Lower lobe of right lung (tissue), 2 donors: ENCODE data around the gene CNPY2. TPM values are rescaled to one million over a fixed set of nuclear protein-coding genes. Genes with fewer than 3 reads are reported as not detected.
"Not testable (repeated sequence)": the region's sequence is repeated elsewhere in the genome, so short reads cannot be mapped to it uniquely, and the experiment has no call there.

Experiments used
- ATAC-seq, 2 donors: fragments of 200-7000 bp; cut with Tn5 transposase; one replicate each; pipeline ENCODE4 v1.9.1; 2020 to 2022; ENCODE audit warnings: mild to moderate bottlenecking in 2 of 2, moderate library complexity in 2 of 2
- DNase-seq: peaks from one replicate; pipeline ENCODE4 v3.0.0-alpha.2; 2020
- H3K27ac ChIP-seq: fragments of 200-600 bp; one replicate; pipeline ENCODE4 v1.8.0; 2022
- H3K27me3 ChIP-seq: fragments of 200-600 bp; one replicate; pipeline ENCODE4 v1.8.0; 2022; ENCODE audit warnings: low read depth
- H3K36me3 ChIP-seq: fragments of 200-600 bp; one replicate; pipeline ENCODE4 v1.8.0; 2022; ENCODE audit warnings: mild to moderate bottlenecking
- H3K4me1 ChIP-seq: fragments of 200-600 bp; one replicate; pipeline ENCODE4 v1.8.0; 2022
- H3K4me3 ChIP-seq: fragments of 200-600 bp; one replicate; pipeline ENCODE4 v1.8.0; 2022; ENCODE audit warnings: mild to moderate bottlenecking
- H3K9me3 ChIP-seq: fragments of 200-600 bp; one replicate; pipeline ENCODE4 v1.8.0; 2022
- intact Hi-C: fragments of 100-400 bp; cut with DNase I; formaldehyde crosslinking; loops from one replicate; pipeline ENCODE4 v1.11.0; 2022
- total RNA-seq: library from RNA; stranded (reverse); fragmentation: NEBNext Ultra II Directional; extraction: Animal tissue kit (Norgen Biotek cat#: 25700); gene quantifications from one replicate; pipeline ENCODE4 v1.2.1, GENCODE V29; 2021
- TF ChIP-seq, protein P1 (sequence below): fragments of 200-600 bp; IDR thresholded peaks from one replicate; pipeline ENCODE4 v1.8.0; 2022; ENCODE audit warnings: antibody characterized with exemption, mild to moderate bottlenecking
- donor health status: DM: no; HTN: yes; CAD: no; lungs with severe emphysema.

The CNPY2 gene
- total RNA-seq, 1 donor from 2014 or later, result 91.5 TPM

DNA sequence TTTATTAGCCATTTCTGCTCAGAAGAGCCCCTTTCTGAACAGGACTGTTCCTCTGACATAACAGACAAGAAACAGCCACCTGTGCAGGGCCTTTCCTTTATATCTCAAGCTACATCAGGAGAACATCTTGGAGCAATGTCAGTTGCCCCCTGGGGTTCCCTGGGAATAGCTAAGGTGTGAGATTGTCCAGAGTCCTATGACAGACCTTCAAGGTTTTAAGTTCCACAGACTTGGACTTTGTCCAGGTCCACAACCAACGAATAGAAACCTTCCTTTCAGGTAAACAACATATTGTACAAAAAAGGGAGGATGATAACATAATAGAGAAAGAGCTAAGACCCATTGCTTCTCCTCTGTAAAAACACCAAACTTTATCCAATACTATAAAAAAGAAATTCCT lies 25.8 kb upstream of the CNPY2 start:
- DNase-seq, result no peak
- Histone ChIP-seq H3K4me3 (no peak overlapping the region), H3K27ac (no peak overlapping the region), H3K4me1 (peaks cover 18% of the 10 kb centered on the region), H3K36me3 (peaks cover 53% of the 10 kb centered on the region), H3K27me3 (no peaks in the 10 kb centered on the region), H3K9me3 (no peaks in the 10 kb centered on the region)
- intact Hi-C loops, result no loop called here
- TF ChIP-seq, protein P1, sequence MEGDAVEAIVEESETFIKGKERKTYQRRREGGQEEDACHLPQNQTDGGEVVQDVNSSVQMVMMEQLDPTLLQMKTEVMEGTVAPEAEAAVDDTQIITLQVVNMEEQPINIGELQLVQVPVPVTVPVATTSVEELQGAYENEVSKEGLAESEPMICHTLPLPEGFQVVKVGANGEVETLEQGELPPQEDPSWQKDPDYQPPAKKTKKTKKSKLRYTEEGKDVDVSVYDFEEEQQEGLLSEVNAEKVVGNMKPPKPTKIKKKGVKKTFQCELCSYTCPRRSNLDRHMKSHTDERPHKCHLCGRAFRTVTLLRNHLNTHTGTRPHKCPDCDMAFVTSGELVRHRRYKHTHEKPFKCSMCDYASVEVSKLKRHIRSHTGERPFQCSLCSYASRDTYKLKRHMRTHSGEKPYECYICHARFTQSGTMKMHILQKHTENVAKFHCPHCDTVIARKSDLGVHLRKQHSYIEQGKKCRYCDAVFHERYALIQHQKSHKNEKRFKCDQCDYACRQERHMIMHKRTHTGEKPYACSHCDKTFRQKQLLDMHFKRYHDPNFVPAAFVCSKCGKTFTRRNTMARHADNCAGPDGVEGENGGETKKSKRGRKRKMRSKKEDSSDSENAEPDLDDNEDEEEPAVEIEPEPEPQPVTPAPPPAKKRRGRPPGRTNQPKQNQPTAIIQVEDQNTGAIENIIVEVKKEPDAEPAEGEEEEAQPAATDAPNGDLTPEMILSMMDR, result no peak
- ATAC-seq, result no peak

GRCh38 chr12:56339158-56339422 lies 23.3 kb upstream of the CNPY2 start:
- DNase-seq (no peak), ATAC-seq (no peak)
- H3K9me3 ChIP-seq, result no peaks in the 10 kb centered on the region
- peak overlapping the region; percentile 59 for H3K27ac ChIP-seq
- H3K4me3 ChIP-seq, result no peak overlapping the region
- H3K36me3 ChIP-seq, result peaks cover 28% of the 10 kb centered on the region
- intact Hi-C loops, result no loop called here
- H3K27me3 ChIP-seq, result no peaks in the 10 kb centered on the region
- TF ChIP-seq, protein P1, result no peak
- H3K4me1 ChIP-seq, result peaks cover 24% of the 10 kb centered on the region

DNA sequence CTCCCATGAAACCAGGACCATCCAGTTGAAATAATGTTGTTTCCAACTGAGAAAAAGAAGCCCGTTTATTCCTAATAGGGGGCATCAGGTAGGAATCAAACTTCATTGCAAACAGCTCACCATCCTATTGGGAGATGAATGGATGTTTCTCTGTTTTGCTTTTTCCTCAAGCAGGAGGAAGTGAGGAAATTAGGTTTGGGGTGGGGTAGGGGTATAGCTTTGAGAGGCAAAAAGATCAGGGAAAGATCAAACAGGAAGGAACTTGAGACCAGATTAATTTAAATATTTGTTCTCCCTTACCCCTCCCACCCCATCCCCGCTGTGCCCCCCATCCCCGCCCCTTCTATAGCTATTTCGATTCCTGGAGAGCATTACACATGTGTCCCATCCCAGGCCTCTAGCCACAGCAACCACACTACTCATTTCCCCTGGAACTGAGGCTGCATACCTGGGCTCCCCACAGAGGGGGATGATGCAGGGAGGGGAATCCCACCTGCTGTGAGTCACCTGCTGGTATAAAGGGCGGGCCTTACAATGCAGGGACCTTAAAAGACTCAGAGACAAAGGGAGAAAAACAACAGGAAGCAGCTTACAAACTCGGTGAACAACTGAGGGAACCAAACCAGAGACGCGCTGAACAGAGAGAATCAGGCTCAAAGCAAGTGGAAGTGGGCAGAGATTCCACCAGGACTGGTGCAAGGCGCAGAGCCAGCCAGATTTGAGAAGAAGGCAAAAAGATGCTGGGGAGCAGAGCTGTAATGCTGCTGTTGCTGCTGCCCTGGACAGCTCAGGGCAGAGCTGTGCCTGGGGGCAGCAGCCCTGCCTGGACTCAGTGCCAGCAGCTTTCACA lies 22.7 kb upstream of the CNPY2 start, which contains the start of gene IL23A:
Gene IL23A (plus strand): TSS at position 577 of the 850 bp plus-strand sequence. CDS start 161 bp downstream, at position 738.
- ATAC-seq (no peak), DNase-seq (no peak)
- H3K4me3 ChIP-seq, result no peak within 1 kb of the TSS
- peaks cover 22% of the 10 kb centered on the region for H3K36me3 ChIP-seq
- H3K27ac ChIP-seq, result peak within 1 kb of the TSS; percentile 59
- TF ChIP-seq, protein P1, result no peak
- no peaks in the 10 kb centered on the region for H3K9me3 ChIP-seq
- no peaks in the 10 kb centered on the region for H3K27me3 ChIP-seq
- intact Hi-C loops, result no loop called here
- H3K4me1 ChIP-seq, result peaks cover 24% of the 10 kb centered on the region

- intact Hi-C loops, result no loop called here
- peaks cover 15% of the 10 kb centered on the region for H3K36me3 ChIP-seq
- H3K9me3 ChIP-seq, result no peaks in the 10 kb centered on the region
- H3K4me1 ChIP-seq, result peaks cover 28% of the 10 kb centered on the region
- TF ChIP-seq, protein P1, result no peak
- H3K4me3 ChIP-seq, result no peak overlapping the region
- ATAC-seq (no peak), DNase-seq (no peak)
- no peak overlapping the region for H3K27ac ChIP-seq
- no peaks in the 10 kb centered on the region for H3K27me3 ChIP-seq
These were observed 22.0 kb upstream of the CNPY2 start for GRCh38 chr12:56337753-56338251.

GRCh38 chr12:56336361-56337167 lies 20.8 kb upstream of the CNPY2 start:
- Histone ChIP-seq H3K27me3 (no peaks in the 10 kb centered on the region), H3K9me3 (no peaks in the 10 kb centered on the region), H3K27ac (no peak overlapping the region), H3K4me3 (no peak overlapping the region), H3K36me3 (peaks cover 3% of the 10 kb centered on the region), H3K4me1 (peaks cover 36% of the 10 kb centered on the region)
- TF ChIP-seq, protein P1, result no peak
- ATAC-seq (peak in 1 of 2 donors; percentile 19), DNase-seq (peak; percentile 58)
- intact Hi-C loops, result no loop called here

- ATAC-seq, H3K9me3 ChIP-seq, DNase-seq, H3K4me3 ChIP-seq, intact Hi-C loops, H3K36me3 ChIP-seq, H3K27ac ChIP-seq, H3K27me3 ChIP-seq: not testable (repeated sequence)
- H3K4me1 ChIP-seq, result peaks cover 36% of the 10 kb centered on the region
These were observed 19.7 kb upstream of the CNPY2 start for GRCh38 chr12:56335527-56335926.
